ENCODE results near the gene CEP128. TPM values are rescaled to one million over a fixed set of nuclear protein-coding genes. Genes with fewer than 3 reads are reported as not detected.

CEP128 gene
- polyA plus RNA-seq, 1 donor (not counting 4 experiments of a cell fraction or from before 2014, with no cell fraction given) = 2.6 TPM

DNA sequence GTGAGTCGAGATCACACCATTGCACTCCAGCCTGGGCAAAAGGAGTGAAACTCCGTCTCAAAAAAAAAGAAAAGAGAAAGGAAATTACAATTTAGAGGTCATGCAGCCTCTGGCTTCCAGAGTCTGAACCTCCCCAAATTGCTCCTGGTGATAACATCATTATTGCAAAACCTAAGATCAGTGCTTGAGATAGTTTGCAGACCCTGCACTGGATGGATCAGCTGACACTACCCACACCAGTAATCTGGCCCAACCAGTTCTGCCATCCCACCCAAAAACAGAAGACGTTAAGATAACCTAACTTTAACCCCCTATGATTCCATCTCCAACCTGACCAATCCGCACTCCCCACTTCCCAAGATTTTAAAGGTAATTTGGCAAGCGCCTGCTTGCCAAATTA, 376.5 kb downstream of the CEP128 start:
- no peak overlapping the region for H3K4me2 ChIP-seq (ENCODE audit: control insufficient read depth, extremely low read depth, insufficient read depth, low read depth, low read length)
- H3K27ac ChIP-seq (ENCODE audit: control insufficient read depth, insufficient read depth, low read length) = no peak overlapping the region
- peaks cover 22% of the 10 kb centered on the region for H3K4me1 ChIP-seq (ENCODE audit: control insufficient read depth, extremely low read depth, insufficient read depth, low read length)
- no peaks in the 10 kb centered on the region for H4K20me1 ChIP-seq (ENCODE audit: control insufficient read depth, extremely low read depth, insufficient read depth, low read length)
- no peaks in the 10 kb centered on the region for H3K79me2 ChIP-seq (ENCODE audit: control insufficient read depth, insufficient read depth, low read length)
- DNase-seq (ENCODE audit: low read depth, low spot score) = no peak
- no peak overlapping the region for H2AFZ ChIP-seq (ENCODE audit: control insufficient read depth, low read length)
- TF ChIP-seq, protein P1, sequence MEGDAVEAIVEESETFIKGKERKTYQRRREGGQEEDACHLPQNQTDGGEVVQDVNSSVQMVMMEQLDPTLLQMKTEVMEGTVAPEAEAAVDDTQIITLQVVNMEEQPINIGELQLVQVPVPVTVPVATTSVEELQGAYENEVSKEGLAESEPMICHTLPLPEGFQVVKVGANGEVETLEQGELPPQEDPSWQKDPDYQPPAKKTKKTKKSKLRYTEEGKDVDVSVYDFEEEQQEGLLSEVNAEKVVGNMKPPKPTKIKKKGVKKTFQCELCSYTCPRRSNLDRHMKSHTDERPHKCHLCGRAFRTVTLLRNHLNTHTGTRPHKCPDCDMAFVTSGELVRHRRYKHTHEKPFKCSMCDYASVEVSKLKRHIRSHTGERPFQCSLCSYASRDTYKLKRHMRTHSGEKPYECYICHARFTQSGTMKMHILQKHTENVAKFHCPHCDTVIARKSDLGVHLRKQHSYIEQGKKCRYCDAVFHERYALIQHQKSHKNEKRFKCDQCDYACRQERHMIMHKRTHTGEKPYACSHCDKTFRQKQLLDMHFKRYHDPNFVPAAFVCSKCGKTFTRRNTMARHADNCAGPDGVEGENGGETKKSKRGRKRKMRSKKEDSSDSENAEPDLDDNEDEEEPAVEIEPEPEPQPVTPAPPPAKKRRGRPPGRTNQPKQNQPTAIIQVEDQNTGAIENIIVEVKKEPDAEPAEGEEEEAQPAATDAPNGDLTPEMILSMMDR (optimal IDR thresholded peaks at IDR 0.05 in 1 of 3, IDR thresholded peaks at IDR 0.05 in 1 of 3, conservative IDR thresholded peaks at IDR 0.05 in 1 of 3; ENCODE audit: extremely low read depth in 1 of 3, insufficient read depth in 2 of 3, low read length in 3 of 3) = no peak
- TF ChIP-seq EZH2 (IDR thresholded peaks at IDR 0.05; ENCODE audit: low read length) = no peak
- dilution Hi-C loops (cut with MboI; ENCODE audit: extremely low pct_ligation_motif_present, low sequenced_read_pairs) = no loop called here
- H3K36me3 ChIP-seq (ENCODE audit: control insufficient read depth in 2 of 2, extremely low read depth in 1 of 2, insufficient read depth in 2 of 2, low read length in 2 of 2) = no peaks in the 10 kb centered on the region
- FAIRE-seq = no peak
- H3K9me3 ChIP-seq (ENCODE audit: control insufficient read depth, low read depth, low read length) = no peaks in the 10 kb centered on the region
- no peak overlapping the region for H3K4me3 ChIP-seq (ENCODE audit: control insufficient read depth in 2 of 3, extremely low read depth in 1 of 3, insufficient read depth in 2 of 3, low read depth in 1 of 3, low read length in 3 of 3)
- H3K27me3 ChIP-seq (ENCODE audit: control insufficient read depth, extremely low read depth, insufficient read depth, low read length) = no peaks in the 10 kb centered on the region
- H3K9ac ChIP-seq (ENCODE audit: control insufficient read depth, extremely low read depth, insufficient read depth, low read length) = no peak overlapping the region
- H3K9me1 ChIP-seq (ENCODE audit: control insufficient read depth, extremely low read depth, insufficient read depth, low read length) = no peaks in the 10 kb centered on the region

DNA sequence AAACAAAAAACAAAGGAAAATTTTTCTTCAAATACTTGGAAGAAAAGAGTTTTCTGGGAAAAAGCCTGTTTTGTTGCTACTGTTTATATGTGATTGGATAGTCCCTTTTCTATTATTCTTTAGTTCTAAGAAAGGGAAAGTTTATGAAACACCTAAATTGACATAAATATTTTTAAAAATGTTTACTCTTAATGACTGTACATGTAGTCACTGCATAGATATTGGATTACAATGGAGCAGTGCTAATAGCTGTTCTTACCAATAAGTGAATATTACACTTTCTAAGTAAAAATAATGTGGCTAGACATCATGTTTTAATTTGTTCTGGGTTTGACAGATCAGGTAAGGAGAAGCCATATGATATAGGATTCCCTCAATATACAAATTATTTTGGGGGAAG, 377.5 kb downstream of the CEP128 start:
- DNase-seq (ENCODE audit: low read depth, low spot score) (no peak), FAIRE-seq (no peak)
- Histone ChIP-seq H3K4me3 (ENCODE audit: control insufficient read depth in 2 of 3, extremely low read depth in 1 of 3, insufficient read depth in 2 of 3, low read depth in 1 of 3, low read length in 3 of 3) (no peak overlapping the region), H3K36me3 (ENCODE audit: control insufficient read depth in 2 of 2, extremely low read depth in 1 of 2, insufficient read depth in 2 of 2, low read length in 2 of 2) (no peaks in the 10 kb centered on the region), H3K4me2 (ENCODE audit: control insufficient read depth, extremely low read depth, insufficient read depth, low read depth, low read length) (no peak overlapping the region), H3K9me1 (ENCODE audit: control insufficient read depth, extremely low read depth, insufficient read depth, low read length) (no peaks in the 10 kb centered on the region), H2AFZ (ENCODE audit: control insufficient read depth, low read length) (no peak overlapping the region), H3K27ac (ENCODE audit: control insufficient read depth, insufficient read depth, low read length) (no peak overlapping the region), H4K20me1 (ENCODE audit: control insufficient read depth, extremely low read depth, insufficient read depth, low read length) (no peaks in the 10 kb centered on the region), H3K9me3 (ENCODE audit: control insufficient read depth, low read depth, low read length) (no peaks in the 10 kb centered on the region), H3K4me1 (ENCODE audit: control insufficient read depth, extremely low read depth, insufficient read depth, low read length) (peaks cover 22% of the 10 kb centered on the region), H3K9ac (ENCODE audit: control insufficient read depth, extremely low read depth, insufficient read depth, low read length) (no peak overlapping the region), H3K79me2 (ENCODE audit: control insufficient read depth, insufficient read depth, low read length) (no peaks in the 10 kb centered on the region), H3K27me3 (ENCODE audit: control insufficient read depth, extremely low read depth, insufficient read depth, low read length) (no peaks in the 10 kb centered on the region)
- no peak for TF ChIP-seq EZH2 (IDR thresholded peaks at IDR 0.05; ENCODE audit: low read length)
- TF ChIP-seq, protein P1 (optimal IDR thresholded peaks at IDR 0.05 in 1 of 3, IDR thresholded peaks at IDR 0.05 in 1 of 3, conservative IDR thresholded peaks at IDR 0.05 in 1 of 3; ENCODE audit: extremely low read depth in 1 of 3, insufficient read depth in 2 of 3, low read length in 3 of 3) = no peak
- dilution Hi-C loops (cut with MboI; ENCODE audit: extremely low pct_ligation_motif_present, low sequenced_read_pairs) = no loop called here
